Muscle layer of colon (tissue), 2 donors: ENCODE data around the gene FRMD4A.

Source experiments
- H3K27ac ChIP-seq: one replicate; pipeline ENCODE4 v1.7.0; 2013; ENCODE audit warnings: low read depth, mild to moderate bottlenecking, low read length, moderate library complexity
- H3K27me3 ChIP-seq, 2 donors: one replicate each; pipeline ENCODE4 v1.7.0; 2013; ENCODE audit warnings: low read length in 2 of 2, mild to moderate bottlenecking in 2 of 2; ENCODE audit not compliant: insufficient read depth in 2 of 2, control insufficient read depth in 1 of 2
- H3K36me3 ChIP-seq: one replicate; pipeline ENCODE4 v1.7.0; 2013; ENCODE audit warnings: mild to moderate bottlenecking, low read length; ENCODE audit not compliant: insufficient read depth
- H3K4me1 ChIP-seq: one replicate; pipeline ENCODE4 v1.7.0; 2013; ENCODE audit warnings: mild to moderate bottlenecking, low read length; ENCODE audit not compliant: insufficient read depth
- H3K4me3 ChIP-seq, 2 donors: one replicate each; pipeline ENCODE4 v1.7.0; 2013; ENCODE audit warnings: low read length in 2 of 2, low read depth in 1 of 2, mild to moderate bottlenecking in 1 of 2, moderate library complexity in 1 of 2
- H3K9ac ChIP-seq: one replicate; pipeline ENCODE4 v1.7.0; 2013; ENCODE audit warnings: low read length
- H3K9me3 ChIP-seq: one replicate; pipeline ENCODE4 v1.7.0; 2013; ENCODE audit warnings: mild to moderate bottlenecking, low read length
- donor health status: abdominal sarcoma.
- donor health status: Adenocarcinoma of cecum.

The FRMD4A gene

GRCh38 chr10:13853854-13854253, 476.9 kb downstream of the FRMD4A start:
- Histone ChIP-seq H3K27me3 (no peaks in the 10 kb centered on the region), H3K4me3 (no peak overlapping the region), H3K4me1 (no peaks in the 10 kb centered on the region), H3K36me3 (no peaks in the 10 kb centered on the region), H3K9ac (no peak overlapping the region), H3K9me3 (no peaks in the 10 kb centered on the region), H3K27ac (no peak overlapping the region)

GRCh38 chr10:13852872-13853271, 477.9 kb downstream of the FRMD4A start:
- no peaks in the 10 kb centered on the region for H3K9me3 ChIP-seq
- H3K27ac ChIP-seq = no peak overlapping the region
- no peaks in the 10 kb centered on the region for H3K36me3 ChIP-seq
- H3K9ac ChIP-seq = no peak overlapping the region
- no peak overlapping the region for H3K4me3 ChIP-seq
- peaks cover under 1% of the 10 kb centered on the region for H3K4me1 ChIP-seq
- H3K27me3 ChIP-seq = no peaks in the 10 kb centered on the region

GRCh38 chr10:13851906-13852305, 478.8 kb downstream of the FRMD4A start:
- H3K36me3 ChIP-seq = no peaks in the 10 kb centered on the region
- H3K9ac ChIP-seq = no peak overlapping the region
- no peaks in the 10 kb centered on the region for H3K27me3 ChIP-seq
- no peaks in the 10 kb centered on the region for H3K9me3 ChIP-seq
- no peak overlapping the region for H3K4me3 ChIP-seq
- H3K27ac ChIP-seq = no peak overlapping the region
- H3K4me1 ChIP-seq = peaks cover 7% of the 10 kb centered on the region

- Histone ChIP-seq H3K9ac (no peak overlapping the region), H3K9me3 (no peaks in the 10 kb centered on the region), H3K4me1 (peaks cover 7% of the 10 kb centered on the region), H3K4me3 (no peak overlapping the region), H3K27ac (no peak overlapping the region), H3K36me3 (no peaks in the 10 kb centered on the region), H3K27me3 (no peaks in the 10 kb centered on the region)
These were observed 481.9 kb downstream of the FRMD4A start for GRCh38 chr10:13848520-13849445.

GRCh38 chr10:13847201-13847631, 483.5 kb downstream of the FRMD4A start:
- Histone ChIP-seq H3K9ac (no peak overlapping the region), H3K4me3 (no peak overlapping the region), H3K27ac (no peak overlapping the region), H3K9me3 (no peaks in the 10 kb centered on the region), H3K36me3 (no peaks in the 10 kb centered on the region), H3K4me1 (peaks cover 7% of the 10 kb centered on the region), H3K27me3 (no peaks in the 10 kb centered on the region)

GRCh38 chr10:13845897-13846296, 484.8 kb downstream of the FRMD4A start:
- Histone ChIP-seq H3K4me1 (peaks cover 7% of the 10 kb centered on the region), H3K4me3 (no peak overlapping the region), H3K27me3 (no peaks in the 10 kb centered on the region), H3K27ac (no peak overlapping the region), H3K9ac (no peak overlapping the region), H3K36me3 (no peaks in the 10 kb centered on the region), H3K9me3 (no peaks in the 10 kb centered on the region)

- H3K27me3 ChIP-seq = no peaks in the 10 kb centered on the region
- no peaks in the 10 kb centered on the region for H3K36me3 ChIP-seq
- H3K9me3 ChIP-seq = no peaks in the 10 kb centered on the region
- H3K4me3 ChIP-seq = no peak overlapping the region
- peaks cover 13% of the 10 kb centered on the region for H3K4me1 ChIP-seq
- no peak overlapping the region for H3K9ac ChIP-seq
- H3K27ac ChIP-seq = no peak overlapping the region
These were observed 486.1 kb downstream of the FRMD4A start for GRCh38 chr10:13844651-13845050.

- no peaks in the 10 kb centered on the region for H3K27me3 ChIP-seq
- no peak overlapping the region for H3K9ac ChIP-seq
- H3K27ac ChIP-seq = no peak overlapping the region
- peaks cover 28% of the 10 kb centered on the region for H3K4me1 ChIP-seq
- no peak overlapping the region for H3K4me3 ChIP-seq
- H3K36me3 ChIP-seq = no peaks in the 10 kb centered on the region
- H3K9me3 ChIP-seq = no peaks in the 10 kb centered on the region
These were observed 488.6 kb downstream of the FRMD4A start for GRCh38 chr10:13842117-13842516.

GRCh38 chr10:13840036-13840435, 490.7 kb downstream of the FRMD4A start:
- H3K9me3 ChIP-seq = no peaks in the 10 kb centered on the region
- no peaks in the 10 kb centered on the region for H3K27me3 ChIP-seq
- H3K36me3 ChIP-seq = no peaks in the 10 kb centered on the region
- peaks cover 33% of the 10 kb centered on the region for H3K4me1 ChIP-seq
- no peak overlapping the region for H3K4me3 ChIP-seq
- no peak overlapping the region for H3K27ac ChIP-seq
- no peak overlapping the region for H3K9ac ChIP-seq

- H3K9me3 ChIP-seq = no peaks in the 10 kb centered on the region
- no peaks in the 10 kb centered on the region for H3K36me3 ChIP-seq
- no peak overlapping the region for H3K9ac ChIP-seq
- H3K27me3 ChIP-seq = no peaks in the 10 kb centered on the region
- H3K27ac ChIP-seq = no peak overlapping the region
- no peak overlapping the region for H3K4me3 ChIP-seq
- H3K4me1 ChIP-seq = peaks cover 38% of the 10 kb centered on the region
These were observed 491.2 kb downstream of the FRMD4A start for GRCh38 chr10:13839430-13839990.

GRCh38 chr10:13839030-13839429, 491.7 kb downstream of the FRMD4A start:
- peaks cover 41% of the 10 kb centered on the region for H3K4me1 ChIP-seq
- H3K27ac ChIP-seq = no peak overlapping the region

More at GRCh38 chr10:13839030-13839429, 491.7 kb downstream of the FRMD4A start:
- H3K9ac ChIP-seq = no peak overlapping the region
- no peaks in the 10 kb centered on the region for H3K9me3 ChIP-seq
- no peak overlapping the region for H3K4me3 ChIP-seq
- no peaks in the 10 kb centered on the region for H3K27me3 ChIP-seq
- H3K36me3 ChIP-seq = no peaks in the 10 kb centered on the region
